ENCODE results near the gene BTN1A1. TPM values are rescaled to one million over a fixed set of nuclear protein-coding genes. Genes with fewer than 3 reads are reported as not detected.

BTN1A1 gene
- total and polyA plus RNA-seq, 9 of the 15 experiments (the other 6 are each of a cell fraction or from before 2014, with no cell fraction given) = 0.01 to 0.15 (median 0.06) TPM; not detected in 4

GRCh38 chr6:26537846-26538571 lies 37.9 kb downstream of the BTN1A1 start, which contains the start of gene HMGN4 (continued):
- no peak for TF ChIP-seq NCOA6 (IDR thresholded peaks at IDR 0.05)
- TF ChIP-seq MXI1 (IDR thresholded peaks at IDR 0.05; ENCODE audit: low read depth, low read length) = no peak
- no peak for TF ChIP-seq MCM2 (IDR thresholded peaks at IDR 0.05; ENCODE audit: low read depth)
- no peak for TF ChIP-seq HNRNPK (IDR thresholded peaks at IDR 0.05; ENCODE audit: low read depth, low read length, poor library complexity, severe bottlenecking)
- TF ChIP-seq ZNF253 (CRISPR knock-in tag; conservative IDR thresholded peaks at IDR 0.05) = no peak
- peak; percentile 4; the same call in 1 of the 2 replicates for TF ChIP-seq NFE2 (IDR thresholded peaks at IDR 0.05; ENCODE audit: low read depth)
- no peak for TF ChIP-seq ZNF75A (CRISPR knock-in tag; IDR thresholded peaks at IDR 0.05)
- no peak for TF ChIP-seq GATAD2A (IDR thresholded peaks at IDR 0.05)
- TF ChIP-seq TEAD4 (IDR thresholded peaks at IDR 0.05; ENCODE audit: low read length) = peak; percentile 79
- TF ChIP-seq TEAD4 (CRISPR knock-in tag; IDR thresholded peaks at IDR 0.05; ENCODE audit: borderline replicate concordance) = no peak
- no peak for TF ChIP-seq NR2F6 (CRISPR knock-in tag; IDR thresholded peaks at IDR 0.05)
- no peak for TF ChIP-seq SOX6 (IDR thresholded peaks at IDR 0.05)
- peak; percentile 34 for TF ChIP-seq NEUROD1 (IDR thresholded peaks at IDR 0.05; ENCODE audit: borderline replicate concordance, low read depth, low read length, partially characterized antibody)
- peak in 1 of 2 experiments; percentile 39; a peak in 1 of 4 replicates for TF ChIP-seq SIN3A (IDR thresholded peaks at IDR 0.05; ENCODE audit: borderline replicate concordance in 2 of 2, control insufficient read depth in 1 of 2, low read depth in 2 of 2, low read length in 2 of 2)
- no peak for TF ChIP-seq XRCC3 (IDR thresholded peaks at IDR 0.05)
- TF ChIP-seq ZBED1 (IDR thresholded peaks at IDR 0.05) = no peak
- TF ChIP-seq MCM3 (IDR thresholded peaks at IDR 0.05) = no peak
- TF ChIP-seq RAD21 (CRISPR knock-in tag; conservative IDR thresholded peaks at IDR 0.05 in 1 of 2, IDR thresholded peaks at IDR 0.05 in 1 of 2) = peak in 1 of 2 experiments; percentile 48; a peak in 3 of 4 replicates
- no peak for TF ChIP-seq HDAC3 (IDR thresholded peaks at IDR 0.05; ENCODE audit: borderline replicate concordance, partially characterized antibody)
- no peak; the same call in 1 of the 2 replicates for TF ChIP-seq HDAC2 (IDR thresholded peaks at IDR 0.05)
- TF ChIP-seq ZNF639 (CRISPR knock-in tag; conservative IDR thresholded peaks at IDR 0.05 in 1 of 2, IDR thresholded peaks at IDR 0.05 in 1 of 2) = peak in 1 of 2 experiments; percentile 44; a peak in 1 of 4 replicates
- TF ChIP-seq BRD4 (IDR thresholded peaks at IDR 0.05) = peak; percentile 58; the same call in 1 of the 2 replicates
- peak; percentile 63; the same call in 1 of the 2 replicates for TF ChIP-seq PML (IDR thresholded peaks at IDR 0.05; ENCODE audit: low read length)
- TF ChIP-seq HNRNPL (IDR thresholded peaks at IDR 0.05; ENCODE audit: low read depth, low read length) = no peak
- TF ChIP-seq ELK1 (CRISPR knock-in tag; IDR thresholded peaks at IDR 0.05) = no peak
- TF ChIP-seq MECOM (CRISPR knock-in tag; IDR thresholded peaks at IDR 0.05) = no peak; the same call in 1 of the 2 replicates
- 0 out of 2 replicates have a peak, but pooled peaks have one; percentile 8 for TF ChIP-seq PTTG1 (tag; IDR thresholded peaks at IDR 0.05; ENCODE audit: low read depth)
- TF ChIP-seq ZSCAN29 (IDR thresholded peaks at IDR 0.05) = peak; percentile 86; the same call in 1 of the 2 replicates
- no peak for TF ChIP-seq JUNB (CRISPR knock-in tag; conservative IDR thresholded peaks at IDR 0.05)
- no peak for TF ChIP-seq ZNF197 (CRISPR knock-in tag; IDR thresholded peaks at IDR 0.05; ENCODE audit: low read depth)
